Measurements from ENCODE around the gene ZFP62.
A peak's percentile ranks its signal among the peaks of the same experiment; 100 is the strongest.

ZFP62 gene

DNA sequence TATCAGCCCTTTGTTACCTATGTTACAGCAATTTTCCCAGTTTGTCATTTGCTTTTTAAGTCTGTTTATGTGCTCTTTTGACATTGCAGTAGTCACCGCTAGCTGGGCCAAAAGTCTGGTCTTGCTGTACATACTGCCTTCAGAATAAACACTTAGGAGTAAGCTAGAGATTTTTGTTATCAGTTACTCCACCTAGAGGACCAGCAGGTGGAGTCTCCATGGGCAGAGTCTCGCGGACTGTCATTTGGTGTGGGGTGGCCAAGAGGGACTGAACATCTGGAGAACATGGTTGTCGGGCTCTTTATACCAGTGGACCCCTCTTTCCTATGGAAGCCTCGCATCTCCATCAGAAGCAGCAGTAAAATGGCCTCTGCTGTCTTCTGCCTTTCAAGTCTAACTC, 47.7 kb downstream of the ZFP62 start:
- DNase-seq (ENCODE audit: insufficient read length, low spot score), result no peak
- FAIRE-seq, result no peak

DNA sequence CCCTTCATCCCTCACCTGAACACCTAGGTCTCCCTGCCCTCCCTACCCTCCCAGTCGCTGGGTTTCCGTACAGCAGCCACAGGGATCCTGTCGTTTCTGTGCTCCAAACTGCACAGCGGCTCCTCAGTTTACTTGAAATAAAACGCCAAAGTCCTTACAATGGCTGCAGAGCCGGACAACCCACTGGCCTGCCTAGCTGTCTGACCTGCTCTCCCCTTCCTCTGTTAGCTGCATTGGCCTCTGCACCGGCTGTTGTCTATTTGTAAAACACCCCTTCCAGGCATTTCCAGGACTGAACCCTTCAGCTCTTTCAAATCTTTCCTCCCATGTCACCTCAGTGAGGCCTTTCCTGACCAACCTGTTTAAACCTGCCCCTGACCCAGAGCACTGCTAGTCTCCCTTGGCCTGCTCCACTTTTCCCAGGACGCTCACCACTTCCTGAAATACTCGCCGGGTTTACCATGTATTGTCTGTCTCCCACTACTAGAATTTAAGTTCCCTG, 49.4 kb downstream of the ZFP62 start:
- no peak for DNase-seq (ENCODE audit: insufficient read length, low spot score)
- no peak for FAIRE-seq

DNA sequence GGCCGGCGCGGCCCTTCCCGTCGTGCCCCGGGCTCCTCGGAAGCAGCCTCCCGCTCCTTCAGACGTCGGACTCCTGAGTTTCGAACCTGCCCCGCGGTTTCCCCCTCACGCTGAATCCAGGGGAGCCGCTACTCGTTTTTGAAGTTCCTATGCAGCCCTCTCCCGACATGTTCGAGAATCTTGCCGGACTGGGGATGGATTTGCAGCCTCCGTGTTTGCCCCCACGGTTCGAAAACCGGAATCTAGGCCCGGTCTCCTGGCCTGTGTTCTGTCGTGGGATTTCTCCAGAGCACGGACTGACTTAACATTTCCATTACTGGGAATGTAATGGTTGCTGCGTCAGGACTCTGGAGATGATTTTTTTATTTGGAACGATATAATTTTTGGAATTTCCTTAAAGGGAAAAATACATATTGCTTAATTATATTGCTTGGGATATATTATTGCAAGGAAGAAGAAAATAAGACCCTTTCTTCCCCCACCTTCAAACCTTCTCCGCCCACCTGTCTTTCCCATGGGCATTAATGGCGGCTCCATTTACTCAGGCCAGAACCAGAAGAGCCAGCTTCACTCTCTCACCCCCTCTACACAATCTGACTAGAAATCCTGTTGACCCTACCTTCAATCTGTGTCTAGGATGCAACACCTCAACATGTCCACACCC, 50.0 kb downstream of the ZFP62 start:
- DNase-seq (ENCODE audit: insufficient read length, low spot score) (no peak), FAIRE-seq (no peak)

DNA sequence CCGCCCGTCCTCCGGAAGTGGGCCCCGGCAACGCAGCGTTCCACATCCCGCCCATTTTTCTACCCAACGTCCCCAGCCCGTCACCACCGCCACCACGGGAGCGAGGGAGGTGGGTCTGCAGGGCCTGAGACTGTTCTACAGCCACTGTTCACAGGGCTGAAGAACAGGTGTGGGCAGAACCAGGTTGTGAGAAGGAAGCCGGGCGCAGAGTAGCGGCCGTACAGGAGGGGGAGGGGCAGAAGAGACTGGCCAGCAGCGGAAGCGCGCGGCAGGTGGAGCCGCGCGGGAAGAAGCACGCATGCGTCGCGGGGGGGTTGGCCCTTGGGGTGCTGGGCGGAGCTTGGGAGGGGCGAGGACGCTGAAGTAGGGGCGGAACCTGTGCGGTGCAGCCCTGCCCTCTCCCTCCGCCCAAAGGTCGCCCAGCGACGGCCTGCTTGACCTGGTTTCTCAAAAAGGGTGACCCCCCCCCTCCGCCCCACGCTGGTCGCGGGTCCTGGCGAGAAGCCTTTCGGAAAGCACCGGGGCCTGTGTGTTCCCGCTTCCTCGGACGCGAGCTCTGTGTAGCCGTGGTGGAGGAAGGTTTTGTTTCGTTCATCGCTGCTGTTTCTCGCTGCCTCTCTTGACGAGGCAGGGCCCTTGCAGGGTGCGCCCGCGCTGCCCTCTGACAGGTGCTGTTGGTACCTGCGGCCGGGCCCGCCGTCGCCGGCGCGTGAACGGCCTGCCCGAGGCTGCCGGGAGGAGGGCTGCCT, 50.7 kb downstream of the ZFP62 start:
- FAIRE-seq, result peak; percentile 94

DNA sequence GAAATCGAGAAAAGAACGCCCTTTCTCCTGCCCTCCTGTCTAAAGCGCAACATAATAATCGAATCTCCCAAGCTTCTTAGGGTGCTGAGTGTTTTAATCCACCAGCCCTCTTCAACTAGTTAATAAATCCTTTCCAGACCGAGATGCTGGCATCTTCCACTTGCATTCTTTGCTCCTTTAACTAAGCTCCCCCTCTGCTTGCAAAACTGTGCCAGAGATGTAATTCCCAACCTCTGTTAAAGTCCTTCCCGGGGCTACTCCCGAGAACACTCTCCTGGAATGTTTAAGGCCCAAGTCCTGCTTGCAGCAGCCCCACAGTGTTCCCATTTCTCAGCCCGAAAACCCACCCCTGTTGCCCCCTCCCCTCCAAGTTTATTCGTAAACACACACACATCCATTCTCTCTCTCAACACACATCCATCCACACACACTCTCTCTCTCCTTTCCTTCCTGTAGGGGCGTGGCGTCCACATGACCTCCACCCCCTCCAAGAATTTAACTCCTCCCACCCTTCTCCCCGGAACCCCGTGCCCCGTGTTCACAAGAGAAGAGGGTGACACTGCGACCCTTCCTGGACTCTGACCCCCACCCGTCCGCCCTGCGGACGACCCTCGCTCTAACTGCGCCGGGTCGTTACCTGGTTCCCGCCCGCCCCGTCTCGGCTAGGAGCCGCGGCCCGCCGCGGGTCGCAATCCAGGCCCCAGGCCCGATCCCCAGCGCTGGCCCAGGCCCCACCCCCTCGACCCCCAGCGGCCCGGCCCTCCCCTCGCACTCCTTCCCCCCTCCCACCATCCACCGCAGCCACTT, 51.5 kb downstream of the ZFP62 start:
- DNase-seq (ENCODE audit: insufficient read length, low spot score) (peak; percentile 50), FAIRE-seq (no peak)

More for the DNA sequence above, 50.7 kb downstream of the ZFP62 start:
- DNase-seq (ENCODE audit: insufficient read length, low spot score), result peak; percentile 56

DNA sequence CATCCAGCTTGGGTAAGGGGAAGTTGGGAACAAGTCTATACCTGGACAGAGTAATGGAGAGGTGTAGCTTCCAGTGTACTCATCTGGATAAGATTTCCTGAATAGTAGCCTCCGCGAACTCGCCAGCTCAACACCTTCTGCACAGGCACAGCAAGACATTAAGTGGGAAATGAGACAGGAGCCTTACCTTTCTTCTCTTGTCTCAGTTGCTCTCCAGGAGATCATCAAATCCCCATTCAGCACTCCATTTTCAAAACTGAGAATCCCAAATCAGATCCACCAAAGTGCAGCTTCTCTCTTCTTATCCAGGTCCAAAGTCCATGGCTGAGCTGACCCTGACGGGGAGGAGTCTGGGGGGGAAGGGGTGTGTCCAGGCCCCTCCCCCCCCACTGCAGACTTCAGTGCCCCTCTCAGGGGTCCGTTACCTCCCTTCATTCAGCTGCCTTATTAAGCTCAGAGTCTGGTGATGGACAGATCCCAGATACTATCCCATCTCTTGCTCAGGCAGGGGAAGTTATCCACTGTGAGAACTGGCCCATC, 52.5 kb downstream of the ZFP62 start:
- FAIRE-seq (no peak), DNase-seq (ENCODE audit: insufficient read length, low spot score) (no peak)

DNA sequence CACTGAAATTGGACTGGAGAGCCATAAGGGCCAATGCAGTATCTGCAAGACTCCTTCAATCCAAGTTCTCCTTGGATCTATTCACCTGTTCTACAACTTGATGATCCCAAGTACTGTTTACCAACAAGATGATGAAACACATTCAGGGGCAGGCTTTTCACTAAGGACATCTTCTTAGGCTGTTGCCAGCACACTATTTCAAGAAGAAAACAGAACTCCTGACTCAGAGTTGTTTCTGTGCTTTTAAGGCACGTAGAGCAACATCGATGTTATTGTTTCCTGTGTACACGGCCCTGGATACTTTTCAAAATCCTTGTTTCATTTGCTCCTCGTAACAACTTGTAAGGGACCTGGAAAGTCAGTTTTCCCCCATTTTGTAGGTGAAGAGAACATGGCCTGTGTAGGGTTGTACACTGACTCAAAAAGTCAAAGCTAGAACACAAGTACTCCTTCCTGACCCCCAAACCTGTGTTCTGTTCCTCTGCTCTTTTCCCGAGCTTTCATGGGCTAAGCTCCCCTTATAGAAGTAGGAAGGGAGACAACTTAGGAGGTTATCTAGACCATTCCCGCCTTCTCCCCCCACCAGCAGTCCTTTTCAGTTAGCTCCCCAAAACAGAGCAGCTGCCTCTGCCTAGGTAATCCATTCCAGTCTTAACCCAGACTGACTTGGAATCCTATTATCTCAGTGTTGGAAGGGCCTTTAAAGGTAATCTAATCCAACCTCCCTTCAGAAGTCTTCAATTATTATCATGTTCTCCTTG, 53.2 kb downstream of the ZFP62 start:
- FAIRE-seq (peak; percentile 74), DNase-seq (ENCODE audit: insufficient read length, low spot score) (no peak)

DNA sequence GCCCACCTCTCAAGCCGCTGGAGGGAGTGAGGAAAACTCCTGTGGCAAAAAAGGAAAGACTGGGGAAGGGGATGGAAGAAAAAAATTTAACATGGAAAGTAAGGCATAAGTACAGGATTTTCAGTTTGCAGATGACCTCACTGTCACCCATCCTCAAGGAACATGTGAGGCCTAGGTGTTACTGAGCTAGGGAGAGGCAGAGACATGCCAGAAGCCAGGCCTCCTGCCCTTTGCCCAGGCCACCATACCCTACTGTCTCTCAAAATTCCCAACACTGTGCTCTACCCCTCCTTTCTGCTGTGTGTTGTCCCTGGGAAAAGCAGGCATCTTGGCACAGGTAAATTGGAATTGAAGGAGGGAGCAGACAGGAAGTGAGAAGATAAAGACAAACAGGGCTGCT, 54.0 kb downstream of the ZFP62 start:
- DNase-seq (ENCODE audit: insufficient read length, low spot score) (no peak), FAIRE-seq (no peak)

DNA sequence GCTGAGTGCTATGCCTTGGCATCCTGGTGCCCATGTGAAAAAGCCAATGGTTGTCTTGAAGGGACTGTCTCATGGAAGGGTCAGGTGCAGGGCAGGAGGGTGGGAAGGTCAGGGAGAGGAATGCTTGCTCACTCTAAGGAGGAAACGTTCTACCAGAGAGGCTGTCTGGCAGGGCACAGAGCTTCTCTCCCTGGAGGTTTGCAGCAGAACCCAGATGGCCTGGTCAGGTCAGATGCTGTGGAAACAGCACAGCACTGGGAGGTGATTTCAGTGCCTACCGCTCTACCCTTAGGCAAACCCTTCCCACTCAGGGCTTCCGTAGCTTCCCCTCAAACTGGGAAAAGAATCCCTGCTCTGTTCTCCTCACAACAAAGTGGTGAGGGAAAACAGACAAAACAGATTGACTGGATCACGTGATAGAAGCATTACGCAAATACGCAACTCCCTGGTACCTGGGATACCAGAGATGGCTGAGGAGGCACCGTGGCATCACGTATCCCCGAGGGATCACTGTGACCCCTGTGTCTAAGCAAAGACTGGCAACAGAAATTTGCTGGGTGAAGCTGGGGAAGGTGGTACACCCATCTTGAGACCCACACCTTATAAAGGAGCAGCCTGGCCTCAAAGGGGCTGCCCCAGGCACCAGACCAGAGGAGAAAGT, 54.6 kb downstream of the ZFP62 start:
- FAIRE-seq (peak; percentile 49), DNase-seq (ENCODE audit: insufficient read length, low spot score) (no peak)

DNA sequence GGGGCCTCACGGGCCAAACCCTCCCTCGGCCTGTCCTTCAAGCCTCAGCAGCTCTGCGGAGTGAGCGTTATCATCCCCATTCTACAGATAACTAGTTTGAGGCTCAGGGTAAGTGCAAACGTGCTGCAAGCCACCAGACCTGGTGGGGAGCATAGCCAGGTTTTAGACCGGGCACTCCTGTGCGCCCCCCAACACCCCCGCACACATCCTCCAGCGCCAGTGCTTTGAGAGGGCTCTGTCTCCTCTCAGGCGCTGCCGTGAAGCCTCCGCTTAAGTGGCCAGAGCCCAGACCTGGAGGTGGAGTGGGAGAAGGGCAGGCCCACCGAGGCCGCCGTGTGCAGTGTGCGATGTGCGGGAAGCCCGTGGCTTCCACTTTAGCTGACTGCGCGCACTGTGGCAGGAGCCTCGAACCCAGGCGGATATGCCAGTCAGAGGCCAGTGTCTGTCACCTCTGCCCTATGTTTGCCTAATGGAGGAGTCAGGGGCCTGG, 56.9 kb downstream of the ZFP62 start:
- no peak for FAIRE-seq
- no peak for DNase-seq (ENCODE audit: insufficient read length, low spot score)

DNA sequence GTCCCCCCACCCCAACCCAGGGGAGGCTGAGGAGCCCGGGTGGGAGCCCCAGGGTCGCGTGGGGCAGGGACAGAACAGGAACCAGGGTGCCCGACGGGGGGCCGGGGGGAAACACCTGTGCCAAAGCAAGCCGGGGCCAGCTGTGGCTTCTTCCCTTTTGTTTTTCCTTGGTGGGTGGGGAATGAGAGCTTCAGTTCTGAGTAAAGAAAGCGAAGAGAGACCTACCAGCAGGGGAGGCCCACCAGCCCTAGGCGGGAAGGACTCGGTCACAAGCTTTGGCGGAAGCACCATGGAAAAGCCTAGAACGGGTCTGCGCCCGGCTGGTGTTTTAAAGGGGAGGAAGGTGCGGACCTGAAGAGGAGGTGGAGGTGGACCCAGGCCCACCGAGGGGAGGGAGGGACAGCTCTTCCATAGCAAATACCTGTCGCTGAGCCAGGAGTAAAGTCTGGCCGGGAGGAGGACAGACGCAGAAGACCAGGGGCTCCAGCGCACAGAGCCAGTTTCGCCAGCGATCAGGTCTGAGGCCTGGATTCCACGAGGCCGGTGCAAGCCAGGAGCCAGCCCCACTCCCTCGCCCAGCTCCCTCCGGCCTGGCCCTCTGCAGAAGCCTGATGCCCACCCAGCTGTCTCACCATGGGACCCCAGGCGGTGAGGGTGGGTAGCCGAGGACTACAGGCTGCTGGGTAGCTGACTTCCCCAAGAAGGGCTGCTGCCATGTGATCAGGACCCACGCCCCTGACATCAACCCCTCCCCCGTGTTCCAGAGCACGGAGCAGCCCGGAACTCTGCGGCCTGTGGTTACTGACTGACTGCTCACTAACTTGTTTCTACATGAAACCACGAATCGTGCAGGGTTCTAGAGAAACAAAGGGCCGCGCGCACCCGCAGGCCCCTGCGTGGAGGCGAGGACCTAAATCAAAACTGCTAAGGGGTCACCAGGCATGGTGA, 57.6 kb downstream of the ZFP62 start:
- DNase-seq (ENCODE audit: insufficient read length, low spot score) (peak; percentile 84), FAIRE-seq (peak; percentile 93)

DNA sequence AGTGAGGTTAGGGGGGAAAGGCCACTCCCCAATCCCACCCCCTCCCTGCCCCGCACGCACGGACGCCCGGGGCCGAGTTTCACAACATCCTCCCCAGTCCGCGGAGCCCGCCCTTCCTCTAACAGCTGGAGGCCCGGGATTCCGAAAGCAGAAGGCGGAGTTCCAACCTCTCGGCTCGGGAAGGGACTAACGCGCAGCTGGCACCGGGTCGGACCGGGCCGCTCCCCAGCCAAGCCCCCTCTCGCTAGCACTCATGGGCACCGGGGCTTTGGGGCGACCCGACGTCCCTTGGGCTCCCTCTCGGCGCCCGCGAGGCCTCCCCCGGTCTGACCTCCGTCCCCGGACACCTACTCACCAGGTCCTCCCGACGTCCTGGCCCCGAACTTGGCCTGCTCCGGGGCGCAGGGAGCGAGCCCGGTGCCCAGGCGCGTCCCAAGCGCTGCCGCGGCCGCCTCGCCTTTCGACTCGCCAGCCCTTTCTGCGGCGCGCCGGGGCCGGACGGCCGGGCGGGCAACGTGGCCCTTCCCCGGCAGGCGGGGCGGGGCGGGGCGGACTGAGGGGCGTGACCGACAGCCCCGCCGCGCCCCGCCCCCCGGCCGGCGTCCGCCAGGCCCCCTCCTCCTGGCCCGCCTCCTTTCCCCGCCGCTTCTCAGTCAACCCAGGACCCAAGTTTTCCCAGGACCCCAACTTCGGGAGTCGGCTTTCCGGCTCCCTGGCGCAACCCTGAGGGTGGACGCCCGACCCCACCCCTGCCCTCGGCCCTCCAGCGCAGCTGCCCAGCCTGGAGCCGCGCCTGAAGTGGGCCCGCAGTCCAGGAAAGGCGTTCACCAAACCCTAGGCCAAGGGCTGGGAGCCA, 58.5 kb downstream of the ZFP62 start, which contains the start of gene MGAT1:
Gene MGAT1 (minus strand): TSS at position 482 of the 856 bp plus-strand sequence. CDS start 9,835 bp downstream, outside the sequence.
- FAIRE-seq (peak; percentile 52), DNase-seq (ENCODE audit: insufficient read length, low spot score) (peak; percentile 90)

DNA sequence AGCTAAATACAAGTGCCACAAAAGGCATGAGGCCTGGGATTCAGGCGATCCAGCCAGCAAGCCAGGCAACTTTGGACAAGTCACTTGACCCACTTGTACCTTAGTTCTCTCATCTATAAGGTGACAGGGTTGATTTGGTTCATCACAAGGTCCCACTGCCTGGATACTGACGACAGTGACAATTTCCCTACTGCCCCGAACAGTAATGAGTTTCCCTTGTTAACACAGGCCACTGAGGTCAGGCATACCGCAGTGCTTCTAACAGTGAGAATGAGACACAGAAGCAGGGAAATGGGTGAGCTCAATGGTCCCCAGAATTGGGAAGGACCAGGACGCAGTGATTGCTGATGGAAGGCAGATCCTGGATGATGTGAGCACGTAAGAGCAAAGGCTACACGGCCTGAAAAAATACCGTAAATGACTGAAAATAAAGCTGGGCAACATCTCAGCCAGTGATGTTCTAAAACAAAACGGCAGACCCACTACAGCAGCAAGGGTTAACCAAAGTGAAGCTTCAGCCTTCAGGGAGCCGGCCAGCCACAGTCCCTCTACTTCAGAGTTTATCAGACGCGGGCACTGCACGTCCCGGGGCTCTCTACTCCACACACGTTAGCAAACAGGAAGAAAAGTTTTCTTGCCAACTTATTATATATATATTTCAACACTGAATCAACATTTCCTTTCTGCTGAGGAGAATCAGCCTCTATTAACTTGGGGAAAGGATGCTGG, 59.3 kb downstream of the ZFP62 start:
- no peak for DNase-seq (ENCODE audit: insufficient read length, low spot score)
- no peak for FAIRE-seq

DNA sequence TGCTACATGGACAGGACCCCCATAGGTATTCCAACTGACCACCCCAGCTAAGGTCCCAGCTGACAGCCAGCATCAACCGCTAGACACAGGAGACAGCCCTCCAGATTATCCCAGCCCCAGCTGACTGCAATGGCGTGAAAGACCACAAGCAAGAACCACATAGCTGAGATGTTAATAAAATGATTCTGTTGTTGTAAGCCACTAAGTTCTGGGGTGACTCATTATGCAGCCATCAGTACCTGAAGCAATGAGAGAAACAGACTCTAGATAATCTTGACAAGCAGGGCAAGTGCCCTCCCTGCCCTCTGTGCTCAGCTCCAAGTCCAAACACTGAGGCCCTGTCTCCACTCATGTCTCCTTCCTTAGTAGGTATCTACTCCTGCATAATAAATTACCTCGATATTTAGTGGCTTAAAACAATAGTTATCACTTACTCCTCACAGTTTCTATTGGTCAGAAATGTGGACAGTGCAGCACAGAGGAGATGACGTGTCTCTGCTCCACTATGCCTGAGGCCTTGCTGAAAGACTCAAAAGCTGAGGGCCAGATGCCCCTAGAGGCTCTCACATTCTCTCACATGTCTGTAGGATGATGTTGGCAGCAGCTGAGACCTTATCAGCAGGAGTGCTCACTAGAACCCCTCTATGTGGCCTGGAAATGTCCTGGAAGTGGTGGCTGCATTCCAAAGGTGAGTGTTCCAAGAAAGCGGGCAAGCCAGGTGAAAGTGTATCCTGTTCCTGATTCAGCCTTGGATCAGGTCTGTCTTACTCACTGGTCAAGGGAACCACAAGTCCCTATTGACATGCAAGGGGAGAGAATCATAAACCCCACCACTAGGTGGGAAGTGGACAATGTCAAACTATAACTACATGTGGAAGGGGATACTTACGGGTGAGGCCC, 60.9 kb downstream of the ZFP62 start:
- DNase-seq (ENCODE audit: insufficient read length, low spot score) (no peak), FAIRE-seq (no peak)

DNA sequence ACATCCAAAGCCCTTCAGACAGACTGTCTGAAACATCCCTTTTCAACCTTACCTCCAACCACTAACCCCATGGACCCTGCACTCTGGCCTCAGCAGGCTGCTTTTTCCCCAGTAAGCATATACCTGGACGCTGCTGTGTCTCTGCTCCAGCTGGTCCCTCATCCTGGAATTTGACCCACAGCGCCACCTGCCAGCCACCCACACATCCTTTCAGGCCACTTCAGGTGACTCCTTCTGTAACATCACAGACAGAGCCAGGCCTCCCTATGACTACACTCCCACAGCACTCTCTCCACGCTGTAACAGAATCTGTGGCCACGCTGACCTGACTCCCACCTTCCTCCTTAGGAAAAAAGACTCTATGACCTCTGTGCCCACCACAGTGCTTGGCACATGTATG, 61.9 kb downstream of the ZFP62 start:
- FAIRE-seq, result no peak

DNA sequence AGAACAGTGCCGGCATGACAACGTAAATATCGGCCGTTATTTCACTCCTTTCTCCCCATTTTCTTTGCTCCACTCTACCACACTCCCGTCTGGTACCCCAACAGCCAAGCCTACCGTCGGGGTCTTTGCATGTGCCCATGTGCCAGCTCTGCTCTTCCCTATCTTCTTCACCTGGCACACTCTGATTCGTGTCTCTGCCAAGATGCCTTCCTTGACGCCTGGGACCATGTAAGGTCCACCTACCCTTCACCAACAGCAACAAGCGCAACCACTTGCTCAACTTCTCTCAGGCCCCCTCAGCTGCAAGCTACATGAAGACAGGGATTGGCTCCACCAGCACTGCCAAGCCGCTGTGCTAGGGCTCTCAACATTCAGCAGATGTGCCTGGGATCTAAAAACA, 62.9 kb downstream of the ZFP62 start:
- FAIRE-seq, result no peak
- DNase-seq (ENCODE audit: insufficient read length, low spot score), result no peak

More for the DNA sequence above, 61.9 kb downstream of the ZFP62 start:
- no peak for DNase-seq (ENCODE audit: insufficient read length, low spot score)
